Occipital lobe (tissue), 2 donors: ENCODE measurements around the gene ATG14. TPM values are rescaled to one million over a fixed set of nuclear protein-coding genes. Genes with fewer than 3 reads are reported as not detected.
"Not testable (repeated sequence)": the region's sequence is repeated elsewhere in the genome, so short reads cannot be mapped to it uniquely, and the experiment has no call there.

Experiments used
- DNase-seq: peaks from one replicate; lab custom pipeline; 2025; lab: John Stamatoyannopoulos, UW
- total RNA-seq: library from RNA; depleted of rRNA; stranded (reverse); fragments of >200 nt; gene quantifications from one replicate; pipeline ENCODE4 v1.2.3, GENCODE V29; 2014

Gene ATG14
- total RNA-seq, 1 donor from 2014 or later: 22.6 TPM

GRCh38 chr14:55352201-55352600 lies 59.4 kb downstream of the ATG14 start:
- DNase-seq: no peak

GRCh38 chr14:55351111-55351510 lies 60.5 kb downstream of the ATG14 start:
- DNase-seq: no peak

GRCh38 chr14:55350461-55350860 lies 61.2 kb downstream of the ATG14 start:
- no peak for DNase-seq

GRCh38 chr14:55349565-55349964 lies 62.1 kb downstream of the ATG14 start:
- DNase-seq: no peak

- no peak for DNase-seq
Observed at GRCh38 chr14:55348766-55349453, 62.7 kb downstream of the ATG14 start.

- DNase-seq: no peak
Observed at GRCh38 chr14:55347748-55348147, 63.9 kb downstream of the ATG14 start.

GRCh38 chr14:55347040-55347439 lies 64.6 kb downstream of the ATG14 start:
- no peak for DNase-seq

- DNase-seq: not testable (repeated sequence)
Observed at GRCh38 chr14:55344582-55345163, 67.0 kb downstream of the ATG14 start.

GRCh38 chr14:55341781-55342180 lies 69.8 kb downstream of the ATG14 start:
- DNase-seq: no peak

GRCh38 chr14:55340482-55340881 lies 71.1 kb downstream of the ATG14 start:
- no peak for DNase-seq

- no peak for DNase-seq
Observed at GRCh38 chr14:55339770-55340169, 71.9 kb downstream of the ATG14 start.

GRCh38 chr14:55336691-55337090 lies 74.9 kb downstream of the ATG14 start:
- no peak for DNase-seq

- no peak for DNase-seq
Observed at GRCh38 chr14:55336162-55336561, 75.5 kb downstream of the ATG14 start.

- no peak for DNase-seq
Observed at GRCh38 chr14:55333711-55334485, 77.7 kb downstream of the ATG14 start.

- DNase-seq: no peak
Observed at GRCh38 chr14:55332654-55333570, 78.7 kb downstream of the ATG14 start.

- no peak for DNase-seq
Observed at GRCh38 chr14:55329999-55330710, 81.5 kb downstream of the ATG14 start.

GRCh38 chr14:55328317-55328716 lies 83.3 kb downstream of the ATG14 start:
- DNase-seq: no peak

GRCh38 chr14:55327179-55327578 lies 84.5 kb downstream of the ATG14 start:
- no peak for DNase-seq

- DNase-seq: no peak
Observed at GRCh38 chr14:55324812-55325211, 86.8 kb downstream of the ATG14 start.

GRCh38 chr14:55323910-55324309 lies 87.7 kb downstream of the ATG14 start:
- no peak for DNase-seq

GRCh38 chr14:55318694-55319093 lies 92.9 kb downstream of the ATG14 start:
- no peak for DNase-seq
